Measurements from ENCODE around the gene SLC38A1. TPM values are rescaled to one million over a fixed set of nuclear protein-coding genes. Genes with fewer than 3 reads are reported as not detected.
A peak's percentile ranks its signal among the peaks of the same experiment; 100 is the strongest.

The SLC38A1 gene
- total RNA-seq, 1 donor from 2014 or later: 172 TPM

DNA sequence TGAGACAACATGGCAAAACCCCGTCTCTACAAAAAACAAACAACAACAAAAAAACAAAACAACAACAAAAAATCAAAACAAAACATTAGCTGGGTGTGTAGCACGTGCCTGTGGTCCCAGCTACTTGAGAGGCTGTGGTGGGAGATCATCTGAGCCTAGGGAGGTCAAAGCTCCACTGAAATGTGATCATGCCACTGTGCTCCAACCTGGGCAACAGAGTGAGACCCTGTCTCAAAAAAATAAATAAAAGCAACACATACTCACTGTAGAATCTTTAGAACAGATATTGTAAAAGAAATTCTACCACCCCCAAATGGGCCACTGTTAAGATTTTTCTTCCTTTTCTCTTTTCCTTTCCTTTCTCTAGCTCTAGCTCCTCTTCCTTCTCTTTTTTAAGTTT is 26.3 kb downstream of the SLC38A1 start:
- H3K9me3 Mint-ChIP-seq: peaks cover 5% of the 10 kb centered on the region
- H3K36me3 Mint-ChIP-seq (ENCODE audit: low read depth): peaks cover 66% of the 10 kb centered on the region
- H3K27me3 Mint-ChIP-seq (ENCODE audit: insufficient read depth): no peaks in the 10 kb centered on the region
- no peak for DNase-seq (ENCODE audit: low spot score)
- peaks cover 60% of the 10 kb centered on the region for H3K4me1 Mint-ChIP-seq (ENCODE audit: low read depth)
- H3K4me3 Mint-ChIP-seq: no peak overlapping the region
- no peak overlapping the region for H3K27ac Mint-ChIP-seq
- intact Hi-C loops (cut with micrococcal nuclease): no loop called here

GRCh38 chr12:46240436-46240835 is 28.4 kb downstream of the SLC38A1 start:
- H3K9me3 Mint-ChIP-seq: no peaks in the 10 kb centered on the region
- H3K27ac Mint-ChIP-seq: no peak overlapping the region
- no peak overlapping the region for H3K4me3 Mint-ChIP-seq
- peaks cover 55% of the 10 kb centered on the region for H3K4me1 Mint-ChIP-seq (ENCODE audit: low read depth)
- H3K27me3 Mint-ChIP-seq (ENCODE audit: insufficient read depth): no peaks in the 10 kb centered on the region
- H3K36me3 Mint-ChIP-seq (ENCODE audit: low read depth): peaks cover 73% of the 10 kb centered on the region
- no peak for DNase-seq (ENCODE audit: low spot score)
- intact Hi-C loops (cut with micrococcal nuclease): no loop called here

DNA sequence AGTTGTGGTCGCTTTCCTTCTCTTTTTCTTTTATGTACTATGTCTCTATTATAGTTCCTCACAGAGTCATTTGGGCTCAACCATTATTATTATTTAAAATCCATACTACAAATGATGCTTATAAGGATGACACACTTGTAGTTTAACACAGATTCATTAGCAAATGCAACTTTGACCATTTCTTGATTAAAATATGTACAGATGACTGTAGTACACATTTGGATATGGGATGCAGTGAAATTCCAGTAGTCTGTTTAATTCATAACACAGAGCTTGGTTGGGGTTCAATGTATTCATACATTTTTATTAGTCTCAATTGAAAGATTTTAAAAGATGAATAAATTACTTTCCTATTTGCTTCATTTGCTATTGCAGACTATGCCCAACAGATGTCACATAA is 30.0 kb downstream of the SLC38A1 start:
- Mint-ChIP-seq H3K9me3 (no peaks in the 10 kb centered on the region), H3K4me1 (ENCODE audit: low read depth) (peaks cover 53% of the 10 kb centered on the region), H3K4me3 (no peak overlapping the region), H3K27ac (no peak overlapping the region), H3K27me3 (ENCODE audit: insufficient read depth) (no peaks in the 10 kb centered on the region), H3K36me3 (ENCODE audit: low read depth) (peaks cover 79% of the 10 kb centered on the region)
- intact Hi-C loops (cut with micrococcal nuclease): no loop called here
- no peak for DNase-seq (ENCODE audit: low spot score)

- H3K27me3 Mint-ChIP-seq (ENCODE audit: insufficient read depth): no peaks in the 10 kb centered on the region
- peaks cover 77% of the 10 kb centered on the region for H3K36me3 Mint-ChIP-seq (ENCODE audit: low read depth)
- no peak overlapping the region for H3K27ac Mint-ChIP-seq
- no peaks in the 10 kb centered on the region for H3K9me3 Mint-ChIP-seq
- no peak overlapping the region for H3K4me3 Mint-ChIP-seq
- intact Hi-C loops (cut with micrococcal nuclease): loop anchor here (2.0 kb wide), 1 partner anchor 15 kb away; no protein-coding TSS in a partner anchor
- H3K4me1 Mint-ChIP-seq (ENCODE audit: low read depth): peaks cover 52% of the 10 kb centered on the region
- no peak for DNase-seq (ENCODE audit: low spot score)
These were observed 31.3 kb downstream of the SLC38A1 start for GRCh38 chr12:46237371-46238045.

DNA sequence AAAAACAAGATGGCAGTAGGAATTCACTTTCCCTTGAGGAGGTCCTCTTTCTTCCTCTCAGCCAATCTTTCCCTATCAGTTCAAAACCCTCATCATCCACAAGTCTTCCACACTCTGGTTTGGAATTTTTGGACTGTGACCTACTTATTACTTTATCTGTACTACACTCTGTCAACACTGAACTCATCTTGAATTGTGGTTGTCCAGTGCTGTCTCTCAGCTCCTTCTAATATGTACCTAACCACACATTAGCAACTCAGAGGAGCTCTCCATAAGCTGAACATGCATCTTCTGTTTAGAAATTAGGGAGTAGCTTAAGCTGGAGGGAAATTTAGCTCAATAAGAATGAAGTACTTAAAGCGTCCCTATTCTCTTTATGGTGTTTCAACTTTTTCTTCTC is 34.8 kb downstream of the SLC38A1 start:
- intact Hi-C loops (cut with micrococcal nuclease): no loop called here
- H3K36me3 Mint-ChIP-seq (ENCODE audit: low read depth): peaks cover 74% of the 10 kb centered on the region
- DNase-seq (ENCODE audit: low spot score): no peak
- H3K9me3 Mint-ChIP-seq: no peaks in the 10 kb centered on the region
- peaks cover 63% of the 10 kb centered on the region for H3K4me1 Mint-ChIP-seq (ENCODE audit: low read depth)
- H3K27me3 Mint-ChIP-seq (ENCODE audit: insufficient read depth): no peaks in the 10 kb centered on the region
- H3K27ac Mint-ChIP-seq: peak overlapping the region; percentile 29
- no peak overlapping the region for H3K4me3 Mint-ChIP-seq

DNA sequence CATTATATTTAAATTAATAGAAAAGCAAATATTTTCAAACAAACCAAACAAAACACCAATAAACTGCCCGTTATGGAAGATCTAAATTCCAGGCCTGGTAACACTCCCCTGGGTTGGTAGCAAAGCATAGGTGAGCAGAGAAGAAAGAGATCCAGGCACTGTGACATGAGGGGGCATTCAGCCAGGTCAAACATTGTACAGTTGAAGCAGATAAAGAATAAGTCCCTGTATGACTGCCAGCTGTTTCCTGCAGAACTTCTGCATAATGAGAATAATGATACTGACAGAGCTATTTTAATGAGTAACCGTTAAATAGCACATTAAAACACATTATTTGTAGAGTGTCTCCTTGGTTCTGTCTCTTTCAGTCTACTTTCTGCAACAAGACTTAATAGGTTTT is 35.4 kb downstream of the SLC38A1 start:
- H3K4me1 Mint-ChIP-seq (ENCODE audit: low read depth): peaks cover 58% of the 10 kb centered on the region
- intact Hi-C loops (cut with micrococcal nuclease): no loop called here
- H3K4me3 Mint-ChIP-seq: no peak overlapping the region

GRCh38 chr12:46230983-46231382 is 37.9 kb downstream of the SLC38A1 start:
- H3K9me3 Mint-ChIP-seq: no peaks in the 10 kb centered on the region
- DNase-seq (ENCODE audit: low spot score): no peak
- H3K4me1 Mint-ChIP-seq (ENCODE audit: low read depth): peaks cover 55% of the 10 kb centered on the region
- no peaks in the 10 kb centered on the region for H3K27me3 Mint-ChIP-seq (ENCODE audit: insufficient read depth)
- H3K4me3 Mint-ChIP-seq: no peak overlapping the region
- intact Hi-C loops (cut with micrococcal nuclease): loop anchor here (1.0 kb wide), 4 partner anchors 9 to 36 kb away; no protein-coding TSS in a partner anchor
- peaks cover 70% of the 10 kb centered on the region for H3K36me3 Mint-ChIP-seq (ENCODE audit: low read depth)
- H3K27ac Mint-ChIP-seq: peak overlapping the region; percentile 31

More for the DNA sequence above, 35.4 kb downstream of the SLC38A1 start:
- Mint-ChIP-seq H3K36me3 (ENCODE audit: low read depth) (peaks cover 69% of the 10 kb centered on the region), H3K27me3 (ENCODE audit: insufficient read depth) (no peaks in the 10 kb centered on the region), H3K9me3 (no peaks in the 10 kb centered on the region), H3K27ac (no peak overlapping the region)
- no peak for DNase-seq (ENCODE audit: low spot score)

- Mint-ChIP-seq H3K27me3 (ENCODE audit: insufficient read depth) (no peaks in the 10 kb centered on the region), H3K4me3 (no peak overlapping the region), H3K9me3 (no peaks in the 10 kb centered on the region), H3K36me3 (ENCODE audit: low read depth) (peaks cover 68% of the 10 kb centered on the region), H3K27ac (peak overlapping the region; percentile 14), H3K4me1 (ENCODE audit: low read depth) (peaks cover 54% of the 10 kb centered on the region)
- DNase-seq (ENCODE audit: low spot score): no peak
- intact Hi-C loops (cut with micrococcal nuclease): loop anchor here (1.0 kb wide), 1 partner anchor 8 kb away; no protein-coding TSS in a partner anchor
These were observed 38.5 kb downstream of the SLC38A1 start for GRCh38 chr12:46230306-46230705.

DNA sequence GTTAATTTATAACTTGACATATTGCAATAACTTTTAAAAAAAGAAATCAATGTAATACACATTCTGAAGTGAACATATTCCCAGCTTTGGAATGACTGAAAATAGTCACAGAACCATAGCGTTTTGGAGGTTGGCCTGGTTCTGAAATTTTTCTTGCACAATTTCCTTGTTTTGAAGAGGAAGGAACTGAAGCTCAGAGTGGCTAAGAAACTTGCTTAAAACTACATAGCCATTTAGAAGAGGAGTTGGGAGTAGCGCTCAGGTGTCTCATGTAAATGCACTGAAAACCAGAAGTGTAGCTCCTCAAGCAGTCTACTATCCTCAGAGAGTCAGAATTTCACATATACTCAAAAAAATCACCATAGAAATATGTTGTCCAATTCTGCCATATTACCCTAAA is 41.2 kb downstream of the SLC38A1 start:
- H3K9me3 Mint-ChIP-seq: no peaks in the 10 kb centered on the region
- H3K4me3 Mint-ChIP-seq: no peak overlapping the region
- no peak overlapping the region for H3K27ac Mint-ChIP-seq

DNA sequence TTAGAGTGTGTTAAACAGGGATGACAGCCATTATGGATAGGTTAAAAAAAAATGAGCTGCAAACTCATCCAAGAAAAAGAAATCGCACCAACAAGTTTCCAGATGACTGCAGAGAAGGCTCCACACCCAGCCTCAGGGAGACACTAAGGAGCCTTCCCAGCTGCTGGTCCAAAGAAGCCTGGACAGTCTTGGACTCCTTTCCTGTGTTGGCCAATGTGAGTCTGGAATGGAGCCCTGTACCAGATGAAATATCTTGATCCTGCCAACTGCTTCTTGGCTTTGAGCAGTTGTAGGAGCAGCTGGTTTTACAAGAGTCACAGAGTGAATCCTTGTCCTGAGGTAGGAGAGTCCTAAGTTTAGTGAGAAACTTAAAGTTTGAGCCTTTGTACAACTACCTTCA is 44.5 kb downstream of the SLC38A1 start:
- H3K27me3 Mint-ChIP-seq (ENCODE audit: insufficient read depth): no peaks in the 10 kb centered on the region

More for the DNA sequence above, 41.2 kb downstream of the SLC38A1 start:
- intact Hi-C loops (cut with micrococcal nuclease): no loop called here
- Mint-ChIP-seq H3K36me3 (ENCODE audit: low read depth) (peaks cover 68% of the 10 kb centered on the region), H3K4me1 (ENCODE audit: low read depth) (peaks cover 64% of the 10 kb centered on the region), H3K27me3 (ENCODE audit: insufficient read depth) (no peaks in the 10 kb centered on the region)
- DNase-seq (ENCODE audit: low spot score): no peak

GRCh38 chr12:46223047-46223446 is 45.8 kb downstream of the SLC38A1 start:
- intact Hi-C loops (cut with micrococcal nuclease): loop anchor here (2.0 kb wide), 2 partner anchors 14 kb away; no protein-coding TSS in a partner anchor
- Mint-ChIP-seq H3K36me3 (ENCODE audit: low read depth) (peaks cover 74% of the 10 kb centered on the region), H3K4me3 (peak overlapping the region; percentile 1), H3K4me1 (ENCODE audit: low read depth) (peaks cover 81% of the 10 kb centered on the region), H3K27me3 (ENCODE audit: insufficient read depth) (no peaks in the 10 kb centered on the region), H3K9me3 (no peaks in the 10 kb centered on the region), H3K27ac (peak overlapping the region; percentile 65)
- no peak for DNase-seq (ENCODE audit: low spot score)

More for the DNA sequence above, 44.5 kb downstream of the SLC38A1 start:
- Mint-ChIP-seq H3K27ac (peak overlapping the region; percentile 26), H3K4me3 (no peak overlapping the region), H3K4me1 (ENCODE audit: low read depth) (peaks cover 72% of the 10 kb centered on the region), H3K36me3 (ENCODE audit: low read depth) (peaks cover 75% of the 10 kb centered on the region), H3K9me3 (no peaks in the 10 kb centered on the region)
- DNase-seq (ENCODE audit: low spot score): no peak
- intact Hi-C loops (cut with micrococcal nuclease): no loop called here

DNA sequence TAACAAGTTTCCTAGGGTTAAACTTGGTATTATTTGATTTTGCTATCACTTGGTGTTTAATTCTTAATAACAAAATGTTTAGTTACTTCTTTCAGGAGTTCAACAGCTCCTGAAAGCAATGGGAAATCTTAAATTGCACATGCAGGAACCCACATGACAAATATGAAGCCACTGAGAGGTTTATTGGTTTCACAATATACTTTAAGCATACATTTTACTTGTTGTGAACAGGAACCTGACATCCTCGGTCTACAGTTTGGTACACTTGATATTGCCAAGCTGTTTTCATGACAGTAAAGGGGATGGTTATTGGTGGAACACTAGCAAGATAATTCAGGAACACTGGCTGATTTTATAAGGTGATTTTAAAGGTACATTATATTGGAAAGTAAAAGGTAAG is 46.2 kb downstream of the SLC38A1 start:
- Mint-ChIP-seq H3K4me3 (peak overlapping the region; percentile 6), H3K27me3 (ENCODE audit: insufficient read depth) (no peaks in the 10 kb centered on the region)

GRCh38 chr12:46221255-46222128 is 47.4 kb downstream of the SLC38A1 start:
- Mint-ChIP-seq H3K4me1 (ENCODE audit: low read depth) (peaks cover 91% of the 10 kb centered on the region), H3K27me3 (ENCODE audit: insufficient read depth) (no peaks in the 10 kb centered on the region), H3K27ac (peak overlapping the region; percentile 92), H3K4me3 (peak overlapping the region; percentile 46), H3K36me3 (ENCODE audit: low read depth) (peaks cover 66% of the 10 kb centered on the region), H3K9me3 (no peaks in the 10 kb centered on the region)
- intact Hi-C loops (cut with micrococcal nuclease): loop anchor here (1.0 to 2.0 kb wide), 3 partner anchors 9 to 15 kb away; no protein-coding TSS in a partner anchor
- DNase-seq (ENCODE audit: low spot score): no peak

More for the DNA sequence above, 46.2 kb downstream of the SLC38A1 start:
- no peak for DNase-seq (ENCODE audit: low spot score)
- peaks cover 73% of the 10 kb centered on the region for H3K36me3 Mint-ChIP-seq (ENCODE audit: low read depth)
- intact Hi-C loops (cut with micrococcal nuclease): loop anchor here (1.0 to 2.0 kb wide), 3 partner anchors 8 to 14 kb away; no protein-coding TSS in a partner anchor
- H3K27ac Mint-ChIP-seq: peak overlapping the region; percentile 65
- peaks cover 81% of the 10 kb centered on the region for H3K4me1 Mint-ChIP-seq (ENCODE audit: low read depth)
- H3K9me3 Mint-ChIP-seq: no peaks in the 10 kb centered on the region
